HEK293 (cell line): ENCODE measurements around the gene XRCC2.
A peak's percentile ranks its signal among the peaks of the same experiment; 100 is the strongest.

Source experiments
- CTCF ChIA-PET: fragments of 350-600 bp; formaldehyde crosslinking; extraction: SDS; loops from one replicate; lab custom pipeline; 2021; ENCODE audit warnings: antibody characterized with exemption; lab: Yijun Ruan, JAX
- POLR2A ChIA-PET: fragments of 300-600 bp; formaldehyde crosslinking; extraction: SDS; loops from one replicate; lab custom pipeline; 2020; ENCODE audit warnings: antibody characterized with exemption, inconsistent platforms; lab: Yijun Ruan, JAX
- H3K27ac ChIP-seq: fragments of 200-500 bp; sonication (Bioruptor generic); 2 replicates; pipeline ENCODE4 v1.5.1; 2014; ENCODE audit warnings: low read depth, low read length, control low read depth, inconsistent platforms; ENCODE audit errors: extremely low read depth
- H3K36me3 ChIP-seq, 2 experiments: fragments of 200-500 bp in 1 of 2; sonication (Bioruptor generic) in 1 of 2; 1 replicate in 1 of 2; 2 replicates in 1 of 2; pipeline ENCODE4 v1.5.1; 2014 to 2017; ENCODE audit warnings: inconsistent platforms in 2 of 2, low read length in 2 of 2; ENCODE audit not compliant: control insufficient read depth in 2 of 2, insufficient read depth in 1 of 2
- H3K4me1 ChIP-seq: fragments of 200-500 bp; sonication (Bioruptor generic); 2 replicates; pipeline ENCODE4 v1.5.1; 2014; ENCODE audit warnings: mild to moderate bottlenecking, low read length, inconsistent platforms; ENCODE audit not compliant: control insufficient read depth, insufficient read depth
- H3K4me3 ChIP-seq: 2 replicates; pipeline ENCODE4 v1.5.1; 2011; ENCODE audit warnings: low read depth, mild to moderate bottlenecking, control low read depth, low read length, moderate library complexity
- H3K9me3 ChIP-seq: fragments of 200-500 bp; sonication (Bioruptor generic); 2 replicates; pipeline ENCODE4 v1.5.1; 2014; ENCODE audit warnings: low read depth, low read length, inconsistent platforms; ENCODE audit not compliant: control insufficient read depth, insufficient read depth
- KLF10 ChIP-seq: fragments of 450-650 bp; IDR thresholded peaks from 2 replicates; pipeline ENCODE4 v1.5.1; 2018; ENCODE audit warnings: missing biosample characterization, mild to moderate bottlenecking, missing genetic modification characterization
- KLF8 ChIP-seq: fragments of 450-650 bp; formaldehyde crosslinking; IDR thresholded peaks from 2 replicates; pipeline ENCODE4 v1.5.1; 2016; ENCODE audit warnings: missing biosample characterization, missing genetic modification characterization
- MYNN ChIP-seq: fragments of 450-650 bp; formaldehyde crosslinking; IDR thresholded peaks from 2 replicates; pipeline ENCODE4 v1.5.1; 2016; ENCODE audit warnings: missing biosample characterization, missing genetic modification characterization, borderline replicate concordance
- SETDB1 ChIP-seq: IDR thresholded peaks from one replicate; pipeline ENCODE4 v1.6.1; 2017; ENCODE audit warnings: mild to moderate bottlenecking, low read length, moderate library complexity, mixed read lengths; ENCODE audit not compliant: insufficient read length
- SP7 ChIP-seq: fragments of 450-650 bp; formaldehyde crosslinking; IDR thresholded peaks from 2 replicates; pipeline ENCODE4 v1.5.1; 2016; ENCODE audit warnings: missing biosample characterization, missing genetic modification characterization
- ZBTB17 ChIP-seq: fragments of 450-650 bp; formaldehyde crosslinking; IDR thresholded peaks from 2 replicates; pipeline ENCODE4 v1.5.1; 2016; ENCODE audit warnings: missing biosample characterization, missing genetic modification characterization
- ZBTB44 ChIP-seq: fragments of 450-650 bp; IDR thresholded peaks from 2 replicates; pipeline ENCODE4 v1.5.1; 2018; ENCODE audit warnings: missing biosample characterization, mild to moderate bottlenecking, missing genetic modification characterization
- ZFP69B ChIP-seq: fragments of 450-650 bp; formaldehyde crosslinking; IDR thresholded peaks from 2 replicates; pipeline ENCODE4 v1.5.1; 2016; ENCODE audit warnings: missing biosample characterization, missing genetic modification characterization
- ZIC2 ChIP-seq: fragments of 450-650 bp; formaldehyde crosslinking; IDR thresholded peaks from 2 replicates; pipeline ENCODE4 v1.5.1; 2016; ENCODE audit warnings: missing biosample characterization, missing genetic modification characterization
- ZNF112 ChIP-seq: fragments of 450-650 bp; formaldehyde crosslinking; IDR thresholded peaks from 2 replicates; pipeline ENCODE4 v1.5.0; 2017; ENCODE audit warnings: missing biosample characterization, missing genetic modification characterization
- ZNF132 ChIP-seq: fragments of 450-650 bp; formaldehyde crosslinking; IDR thresholded peaks from 2 replicates; pipeline ENCODE4 v1.5.1; 2017; ENCODE audit warnings: missing biosample characterization, missing genetic modification characterization, borderline replicate concordance
- ZNF133 ChIP-seq: fragments of 450-650 bp; formaldehyde crosslinking; IDR thresholded peaks from 2 replicates; pipeline ENCODE4 v1.5.1; 2016; ENCODE audit warnings: missing biosample characterization, missing genetic modification characterization
- ZNF138 ChIP-seq: fragments of 450-650 bp; formaldehyde crosslinking; IDR thresholded peaks from 2 replicates; pipeline ENCODE4 v1.5.1; 2016; ENCODE audit warnings: missing biosample characterization, missing genetic modification characterization, borderline replicate concordance
- ZNF184 ChIP-seq: fragments of 450-650 bp; IDR thresholded peaks from 2 replicates; pipeline ENCODE4 v1.5.1; 2018; ENCODE audit warnings: missing biosample characterization, mild to moderate bottlenecking, missing genetic modification characterization
- ZNF274 ChIP-seq, 2 experiments: fragments of 200-500 bp in 1 of 2; fragments of 450-650 bp in 1 of 2; sonication (Bioruptor generic) in 1 of 2; formaldehyde crosslinking in 1 of 2; IDR thresholded peaks; 2 replicates each; pipeline versions ENCODE4 v1.5.1 to v1.6.1; 2014 to 2016; ENCODE audit warnings: borderline replicate concordance in 1 of 2, inconsistent platforms in 1 of 2, low read length in 1 of 2, missing biosample characterization in 1 of 2, missing genetic modification characterization in 1 of 2
- ZNF518A ChIP-seq: fragments of 450-650 bp; formaldehyde crosslinking; conservative IDR thresholded peaks from 2 replicates; pipeline ENCODE4 v1.5.1; 2016; ENCODE audit warnings: low read depth, missing biosample characterization, missing genetic modification characterization
- ZNF621 ChIP-seq: fragments of 450-650 bp; formaldehyde crosslinking; IDR thresholded peaks from 2 replicates; pipeline ENCODE4 v1.5.1; 2017; ENCODE audit warnings: missing biosample characterization, missing genetic modification characterization
- ZNF660 ChIP-seq: fragments of 450-650 bp; IDR thresholded peaks from 2 replicates; pipeline ENCODE4 v1.5.1; 2018; ENCODE audit warnings: missing biosample characterization, mild to moderate bottlenecking, missing genetic modification characterization
- ZNF677 ChIP-seq: fragments of 450-650 bp; IDR thresholded peaks from 2 replicates; pipeline ENCODE4 v1.5.0; 2018; ENCODE audit warnings: missing biosample characterization, mild to moderate bottlenecking, missing genetic modification characterization, moderate library complexity
- ZNF76 ChIP-seq: fragments of 450-650 bp; formaldehyde crosslinking; IDR thresholded peaks from 2 replicates; pipeline ENCODE4; 2016; ENCODE audit warnings: low read depth, missing biosample characterization, missing genetic modification characterization, borderline replicate concordance
- ZNF785 ChIP-seq: fragments of 450-650 bp; formaldehyde crosslinking; IDR thresholded peaks from 2 replicates; pipeline ENCODE4 v1.5.1; 2016; ENCODE audit warnings: missing biosample characterization, missing genetic modification characterization
- ZNF791 ChIP-seq: fragments of 450-650 bp; formaldehyde crosslinking; IDR thresholded peaks from 2 replicates; pipeline ENCODE4 v1.5.1; 2016; ENCODE audit warnings: missing biosample characterization, missing genetic modification characterization
- TF ChIP-seq, protein P1 (sequence below): fragments of 450-650 bp; formaldehyde crosslinking; IDR thresholded peaks from 2 replicates; pipeline ENCODE4 v1.5.1; 2016; ENCODE audit warnings: missing biosample characterization, missing genetic modification characterization
- TF ChIP-seq, protein P2 (sequence below): fragments of 450-650 bp; formaldehyde crosslinking; IDR thresholded peaks from 2 replicates; pipeline ENCODE4 v1.5.1; 2016; ENCODE audit warnings: missing biosample characterization, missing genetic modification characterization

XRCC2 gene

GRCh38 chr7:152709287-152710152, 33.6 kb upstream of the XRCC2 start:
- Histone ChIP-seq H3K36me3 (no peaks in the 10 kb centered on the region), H3K4me3 (no peak overlapping the region), H3K4me1 (no peaks in the 10 kb centered on the region), H3K27ac (no peak overlapping the region), H3K9me3 (no peaks in the 10 kb centered on the region)
- CTCF ChIA-PET, result interaction anchor here (0.5 to 0.7 kb wide), 2 partner anchors 373 to 700 kb away, joined by 3 to 6 read pairs; no protein-coding TSS in a partner anchor
- POLR2A ChIA-PET, result no interaction called here
- TF ChIP-seq MYNN (tag by site-specific recombination), result peak; percentile 79
- TF ChIP-seq ZNF660 (tag by site-specific recombination), result peak; percentile 95
- TF ChIP-seq SP7 (tag by site-specific recombination), result peak; percentile 99
- TF ChIP-seq ZFP69B, result peak; percentile 82
- TF ChIP-seq ZNF112 (tag by site-specific recombination), result no peak
- TF ChIP-seq ZNF677 (tag by site-specific recombination), result no peak
- peak; percentile 88 for TF ChIP-seq KLF8
- peak; percentile 65; the same call in 1 of the 2 replicates for TF ChIP-seq ZNF76 (tag by site-specific recombination)
- TF ChIP-seq ZBTB44 (tag by site-specific recombination), result no peak
- TF ChIP-seq, protein P1, sequence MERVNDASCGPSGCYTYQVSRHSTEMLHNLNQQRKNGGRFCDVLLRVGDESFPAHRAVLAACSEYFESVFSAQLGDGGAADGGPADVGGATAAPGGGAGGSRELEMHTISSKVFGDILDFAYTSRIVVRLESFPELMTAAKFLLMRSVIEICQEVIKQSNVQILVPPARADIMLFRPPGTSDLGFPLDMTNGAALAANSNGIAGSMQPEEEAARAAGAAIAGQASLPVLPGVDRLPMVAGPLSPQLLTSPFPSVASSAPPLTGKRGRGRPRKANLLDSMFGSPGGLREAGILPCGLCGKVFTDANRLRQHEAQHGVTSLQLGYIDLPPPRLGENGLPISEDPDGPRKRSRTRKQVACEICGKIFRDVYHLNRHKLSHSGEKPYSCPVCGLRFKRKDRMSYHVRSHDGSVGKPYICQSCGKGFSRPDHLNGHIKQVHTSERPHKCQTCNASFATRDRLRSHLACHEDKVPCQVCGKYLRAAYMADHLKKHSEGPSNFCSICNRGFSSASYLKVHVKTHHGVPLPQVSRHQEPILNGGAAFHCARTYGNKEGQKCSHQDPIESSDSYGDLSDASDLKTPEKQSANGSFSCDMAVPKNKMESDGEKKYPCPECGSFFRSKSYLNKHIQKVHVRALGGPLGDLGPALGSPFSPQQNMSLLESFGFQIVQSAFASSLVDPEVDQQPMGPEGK, result peak; percentile 62; the same call in 1 of the 2 replicates
- TF ChIP-seq ZNF184 (tag by site-specific recombination), result peak; percentile 85
- no peak for TF ChIP-seq ZNF274 (IDR thresholded peaks at IDR 0.05; ENCODE audit: low read length)
- no peak for TF ChIP-seq ZNF274 (tag by site-specific recombination; IDR thresholded peaks at IDR 0.05; ENCODE audit: borderline replicate concordance)
- TF ChIP-seq, protein P2, sequence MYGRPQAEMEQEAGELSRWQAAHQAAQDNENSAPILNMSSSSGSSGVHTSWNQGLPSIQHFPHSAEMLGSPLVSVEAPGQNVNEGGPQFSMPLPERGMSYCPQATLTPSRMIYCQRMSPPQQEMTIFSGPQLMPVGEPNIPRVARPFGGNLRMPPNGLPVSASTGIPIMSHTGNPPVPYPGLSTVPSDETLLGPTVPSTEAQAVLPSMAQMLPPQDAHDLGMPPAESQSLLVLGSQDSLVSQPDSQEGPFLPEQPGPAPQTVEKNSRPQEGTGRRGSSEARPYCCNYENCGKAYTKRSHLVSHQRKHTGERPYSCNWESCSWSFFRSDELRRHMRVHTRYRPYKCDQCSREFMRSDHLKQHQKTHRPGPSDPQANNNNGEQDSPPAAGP, result peak; percentile 97
- TF ChIP-seq ZNF791 (tag by site-specific recombination), result no peak
- no peak for TF ChIP-seq ZNF133 (tag by site-specific recombination)
- no peak for TF ChIP-seq ZIC2 (tag by site-specific recombination)
- no peak; the same call in 1 of the 2 replicates for TF ChIP-seq ZBTB17 (tag by site-specific recombination)
- TF ChIP-seq ZNF518A, result peak; percentile 57; the same call in 1 of the 2 replicates
- peak; percentile 67 for TF ChIP-seq KLF10
- TF ChIP-seq SETDB1, result no peak
- TF ChIP-seq ZNF621, result no peak
- no peak for TF ChIP-seq ZNF132 (tag by site-specific recombination)
- TF ChIP-seq ZNF138 (tag by site-specific recombination), result no peak
- no peak for TF ChIP-seq ZNF785 (tag by site-specific recombination)
